Medulla oblongata (tissue), 1 donor: ENCODE measurements around the gene SNED1.

Experiments used
- DNase-seq: peaks from one replicate; pipeline ENCODE4 v3.0.0-alpha.2; 2015; ENCODE audit errors: extremely low spot score

The SNED1 gene

DNA sequence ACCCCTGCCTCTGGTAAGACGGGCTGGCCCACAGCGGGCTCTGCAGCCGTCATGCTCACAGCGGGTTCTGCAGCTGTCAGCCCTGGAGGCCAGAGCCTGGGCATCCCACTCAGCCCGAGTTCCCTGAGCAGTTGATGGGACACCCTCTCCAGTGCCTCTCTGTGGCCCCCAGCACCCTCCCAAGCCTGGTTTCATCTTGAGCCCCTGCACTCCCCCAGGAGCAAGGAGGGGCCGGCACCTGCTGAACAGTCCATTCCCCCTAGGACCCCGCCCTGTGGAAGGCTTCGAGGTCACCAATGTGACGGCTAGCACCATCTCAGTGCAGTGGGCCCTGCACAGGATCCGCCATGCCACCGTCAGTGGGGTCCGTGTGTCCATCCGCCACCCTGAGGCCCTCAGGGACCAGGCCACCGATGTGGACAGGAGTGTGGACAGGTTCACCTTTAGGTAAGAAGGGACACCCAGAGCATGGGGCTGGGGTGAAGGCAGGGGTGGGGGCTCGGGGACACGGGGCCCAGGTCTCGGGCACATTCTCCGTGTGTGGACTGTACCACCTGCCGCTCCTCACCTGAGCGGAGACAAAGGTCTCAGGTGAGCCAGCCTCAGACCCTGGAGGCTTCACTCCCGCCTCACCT is 69.2 kb downstream of the SNED1 start:
- no peak for DNase-seq

DNA sequence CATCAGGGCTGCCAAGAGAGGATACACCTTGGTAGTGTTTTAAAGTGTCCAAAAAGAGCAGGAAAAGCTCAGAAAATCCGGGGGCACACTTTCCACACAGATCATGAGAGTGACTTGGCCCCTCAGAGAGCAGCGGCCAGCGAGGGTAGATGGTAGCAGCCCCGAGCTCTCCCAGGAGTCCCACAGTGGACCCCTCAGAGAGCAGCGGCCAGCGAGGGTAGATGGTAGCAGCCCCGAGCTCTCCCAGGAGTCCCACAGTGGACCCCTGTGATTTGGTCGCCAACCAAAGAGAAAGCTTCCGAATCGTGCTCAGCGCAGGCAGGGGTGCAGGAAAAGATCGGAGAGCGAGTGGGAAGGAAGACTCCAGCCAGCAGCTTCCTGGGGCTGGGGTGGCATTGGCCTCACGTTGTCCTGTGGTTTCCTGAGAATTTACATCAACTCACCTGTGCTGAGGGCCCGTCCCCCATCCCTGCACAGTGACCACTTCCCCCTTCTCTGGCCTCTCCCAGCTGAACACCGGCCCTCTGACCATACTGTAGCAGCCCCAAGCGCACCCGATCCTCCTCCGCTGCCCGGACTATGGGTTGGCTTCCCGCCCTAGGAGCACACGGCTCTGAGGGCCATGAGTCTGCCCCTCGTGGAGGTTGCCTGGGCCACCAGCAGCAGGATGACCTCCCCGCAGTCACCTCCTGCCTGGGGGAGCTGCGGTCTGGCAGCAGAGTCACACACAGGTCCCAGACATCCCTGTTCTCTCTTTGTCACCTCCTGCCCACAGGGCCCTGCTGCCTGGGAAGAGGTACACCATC is 69.9 kb downstream of the SNED1 start:
- DNase-seq: no peak

DNA sequence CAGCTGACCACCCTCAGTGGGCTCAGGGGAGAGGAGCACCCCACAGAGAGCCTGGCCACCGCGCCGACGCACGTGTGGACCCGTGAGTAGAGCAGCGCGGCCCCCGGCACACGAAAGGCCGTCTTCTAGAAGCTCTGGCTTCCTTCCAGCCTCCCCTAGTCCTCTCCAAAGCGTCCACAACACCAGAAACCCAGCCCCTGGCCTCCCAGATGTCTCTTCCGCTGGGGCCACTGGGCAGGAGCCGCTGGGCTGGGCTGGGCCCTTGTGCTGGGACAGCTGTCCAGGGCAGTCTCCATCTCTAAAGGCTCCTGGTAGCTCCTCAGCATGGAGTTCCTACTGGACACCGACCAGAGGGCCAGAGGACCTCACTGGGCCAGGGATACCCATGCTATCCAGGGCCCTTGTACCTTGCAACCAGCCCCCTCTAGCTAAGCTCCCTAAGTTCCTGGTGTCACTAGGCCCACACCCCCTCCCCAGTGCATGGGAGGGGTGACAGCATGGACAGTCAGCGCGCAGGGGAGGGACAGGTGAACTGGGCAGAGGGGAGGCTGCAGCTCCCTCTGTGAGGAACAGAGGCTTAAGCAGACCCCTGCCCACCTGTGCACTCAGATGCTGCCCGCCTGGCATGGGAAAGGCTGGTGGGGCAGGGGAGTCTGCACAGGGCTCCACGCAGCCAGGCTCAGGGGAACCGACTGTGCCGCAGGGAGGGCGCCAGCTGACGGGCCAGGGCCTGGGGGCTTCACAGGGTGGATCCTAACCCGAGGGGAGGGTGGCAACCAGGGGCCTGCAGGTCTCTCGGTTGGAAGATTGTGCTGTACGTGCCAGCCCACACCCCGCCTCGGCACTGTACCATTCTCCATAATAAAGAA is 70.8 kb downstream of the SNED1 start:
- no peak for DNase-seq

DNA sequence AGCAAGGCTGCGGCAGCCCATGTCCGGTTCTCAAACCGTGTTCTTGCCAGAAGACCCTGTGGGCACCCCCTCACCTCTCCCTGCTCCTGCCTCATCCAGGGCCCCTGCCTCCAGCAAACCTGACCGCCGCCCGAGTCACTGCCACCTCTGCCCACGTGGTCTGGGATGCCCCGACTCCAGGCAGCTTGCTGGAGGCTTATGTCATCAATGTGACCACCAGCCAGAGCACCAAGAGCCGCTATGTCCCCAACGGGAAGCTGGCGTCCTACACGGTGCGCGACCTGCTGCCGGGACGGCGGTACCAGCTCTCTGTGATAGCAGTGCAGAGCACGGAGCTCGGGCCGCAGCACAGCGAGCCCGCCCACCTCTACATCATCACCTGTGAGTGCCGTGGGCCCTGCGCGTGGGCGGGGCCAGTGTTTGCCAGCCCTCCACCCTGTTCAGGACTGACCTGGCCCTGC is 71.4 kb downstream of the SNED1 start:
- DNase-seq: no peak

DNA sequence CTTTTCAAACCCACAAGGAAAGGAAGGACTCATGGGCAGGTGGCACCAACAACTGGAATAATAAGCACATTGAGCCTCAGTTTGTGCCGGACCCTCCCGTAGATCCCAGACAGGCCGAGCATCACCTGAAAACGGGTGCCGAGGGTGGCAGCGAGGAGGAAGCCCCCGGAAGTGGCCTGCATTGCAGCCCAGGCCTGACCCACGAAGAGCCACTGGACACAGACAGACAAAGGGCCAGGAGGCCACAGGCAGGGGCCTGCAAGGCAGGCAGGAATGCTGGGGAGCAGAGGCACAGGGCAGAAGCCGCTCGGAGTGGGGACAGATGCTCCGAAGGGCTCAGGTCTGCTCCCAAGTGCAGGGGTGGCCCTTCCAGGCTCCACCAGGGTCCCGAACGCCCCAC is 71.9 kb downstream of the SNED1 start:
- DNase-seq: no peak

DNA sequence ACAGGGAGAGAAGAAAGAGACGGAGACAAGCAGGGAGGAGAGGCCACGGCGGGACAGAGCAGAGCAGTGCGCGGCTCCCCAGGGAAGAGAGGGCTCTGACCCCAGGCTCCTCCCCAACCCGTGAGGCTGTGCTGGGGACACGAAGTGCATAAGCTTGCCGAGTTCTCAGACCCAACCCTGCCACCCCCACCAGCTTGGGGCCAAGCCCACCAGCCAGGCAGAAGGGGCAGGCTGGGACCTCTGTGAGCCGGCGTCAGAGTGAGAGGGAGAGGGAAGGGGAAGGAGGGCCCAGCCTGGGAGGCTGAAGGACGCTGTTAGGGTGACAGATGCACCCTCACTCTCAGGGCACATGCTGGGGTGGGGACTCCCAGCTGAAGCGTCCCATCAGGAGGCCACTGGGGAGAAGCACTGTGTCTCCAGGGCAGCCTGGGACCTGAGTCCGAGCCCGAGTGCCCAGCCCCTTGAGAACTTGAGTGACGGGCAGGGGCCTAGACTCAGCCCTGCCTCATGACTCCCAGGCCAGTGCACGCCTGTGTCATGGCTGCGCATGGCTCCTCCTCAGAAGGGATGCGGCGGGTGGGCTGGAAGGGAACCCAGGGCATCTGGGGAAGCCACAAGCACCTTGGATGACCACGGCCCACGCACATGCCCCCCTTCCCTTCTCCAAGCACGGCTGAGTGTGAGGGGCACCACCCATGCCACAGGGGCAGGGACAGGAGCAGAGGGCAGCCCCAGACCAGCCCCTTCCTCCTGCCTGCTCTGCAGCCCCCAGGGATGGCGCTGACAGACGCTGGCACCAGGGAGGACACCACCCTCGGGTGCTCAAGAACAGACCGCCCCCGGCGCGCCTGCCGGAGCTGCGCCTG is 72.6 kb downstream of the SNED1 start:
- no peak for DNase-seq

DNA sequence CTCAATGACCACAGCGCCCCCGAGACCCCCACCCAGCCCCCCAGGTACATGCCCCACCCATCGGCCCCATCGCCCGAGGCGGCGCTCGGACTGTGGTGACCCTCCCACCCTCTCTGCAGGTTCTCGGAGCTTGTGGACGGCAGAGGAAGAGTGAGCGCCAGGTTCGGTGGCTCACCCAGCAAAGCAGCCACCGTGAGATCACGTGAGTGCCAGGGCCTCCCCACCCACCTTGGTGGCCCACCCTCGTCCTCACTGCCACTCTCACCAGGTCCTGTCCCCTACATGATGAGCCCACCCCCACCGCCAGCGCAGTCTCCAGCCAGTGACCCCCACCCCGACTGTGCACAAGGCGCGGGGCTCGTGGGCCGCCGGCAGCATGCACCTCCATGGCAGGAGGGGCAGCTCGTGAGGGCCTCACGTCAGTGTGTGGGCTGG is 73.3 kb downstream of the SNED1 start:
- DNase-seq: no peak

DNA sequence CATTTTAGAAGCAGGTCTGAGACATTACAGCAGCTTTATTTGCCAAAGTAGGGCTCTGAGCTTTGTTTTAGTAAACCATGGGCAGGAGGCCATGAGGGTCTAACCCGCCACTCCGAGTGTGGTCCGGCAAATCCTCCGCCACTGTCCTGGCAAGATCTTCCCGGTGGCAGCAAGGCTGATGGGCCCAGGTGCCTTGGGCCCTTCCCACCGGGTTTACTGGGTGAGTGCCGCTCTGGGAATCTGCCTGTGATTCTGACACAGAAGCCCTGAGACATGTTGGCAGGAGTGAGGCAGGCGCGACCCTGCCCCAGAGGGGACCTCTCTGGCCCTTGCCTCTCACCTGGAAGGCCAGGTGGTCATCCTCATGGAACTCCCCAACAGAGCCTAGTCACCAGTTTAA is 73.7 kb downstream of the SNED1 start:
- DNase-seq: no peak

DNA sequence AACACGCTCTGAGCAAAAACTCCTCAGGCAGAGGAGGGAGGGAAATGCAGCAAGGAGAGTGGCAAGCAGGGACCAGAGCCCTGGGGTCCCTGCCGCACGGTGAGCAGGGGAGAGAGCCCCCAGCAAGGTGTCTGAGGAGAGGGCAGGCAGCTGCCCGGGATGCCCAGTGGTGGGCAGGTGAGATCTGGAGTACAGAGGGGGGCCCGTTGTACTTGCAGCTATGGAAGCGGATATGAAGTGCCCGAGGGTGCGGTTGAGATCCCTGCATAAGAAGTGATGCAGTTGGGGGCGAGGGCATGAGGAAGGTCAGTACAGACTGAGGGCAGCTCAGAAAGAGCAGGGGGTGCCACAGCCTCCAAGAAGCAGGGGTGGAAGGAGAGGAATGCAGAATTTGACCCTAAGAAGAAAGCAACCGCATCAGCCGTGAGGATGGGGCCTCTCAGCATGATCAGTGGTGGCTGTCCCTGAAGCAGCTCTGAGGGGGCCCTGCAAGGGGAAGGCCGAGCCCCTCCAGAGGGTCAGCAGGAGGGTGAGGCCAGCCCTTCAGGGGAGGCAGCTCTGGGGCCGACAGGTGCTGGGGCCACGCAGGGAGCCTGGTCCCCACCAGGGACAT is 74.2 kb downstream of the SNED1 start:
- DNase-seq: no peak

DNA sequence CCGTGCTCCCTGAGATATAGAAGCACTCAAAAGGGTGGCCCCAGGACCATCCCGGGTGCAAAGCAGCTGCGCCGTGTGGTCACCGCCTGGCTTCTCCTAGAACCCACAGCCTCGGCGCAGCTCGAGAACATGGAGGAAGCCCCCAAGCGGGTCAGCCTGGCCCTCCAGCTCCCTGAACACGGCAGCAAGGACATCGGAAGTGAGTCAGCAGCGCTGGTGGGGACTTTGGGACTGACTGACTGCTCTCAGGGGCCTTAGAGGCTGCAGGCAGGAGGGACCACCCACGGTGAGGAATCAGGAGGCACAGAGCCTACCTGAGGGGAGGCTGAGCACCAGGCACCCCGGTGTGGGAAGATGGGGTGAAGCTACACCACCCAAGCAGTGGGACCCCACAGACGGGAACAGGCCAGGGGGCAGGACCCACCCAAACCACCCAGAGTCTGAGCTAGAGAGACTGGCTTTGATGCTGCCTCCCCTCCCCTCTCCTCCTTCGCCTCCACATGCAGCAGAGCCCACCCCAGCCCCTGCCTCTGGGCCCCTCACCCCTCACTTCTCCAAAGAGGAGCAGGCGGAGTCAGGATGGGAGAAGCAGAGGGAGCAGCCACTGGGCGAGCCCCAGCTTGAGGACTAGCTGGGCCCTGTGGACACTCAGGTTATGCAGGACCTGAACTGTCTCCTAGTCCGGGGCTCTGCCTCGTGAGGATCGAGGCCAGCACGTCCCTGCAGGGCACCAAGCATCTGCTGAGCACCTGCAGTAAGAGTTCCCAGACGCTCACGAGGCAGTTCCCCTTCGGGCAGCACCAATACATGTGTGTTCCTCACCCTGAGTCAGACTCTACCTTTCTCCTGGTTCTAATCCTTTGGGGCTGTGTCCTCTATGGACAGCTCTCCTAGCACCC is 75.0 kb downstream of the SNED1 start:
- no peak for DNase-seq

DNA sequence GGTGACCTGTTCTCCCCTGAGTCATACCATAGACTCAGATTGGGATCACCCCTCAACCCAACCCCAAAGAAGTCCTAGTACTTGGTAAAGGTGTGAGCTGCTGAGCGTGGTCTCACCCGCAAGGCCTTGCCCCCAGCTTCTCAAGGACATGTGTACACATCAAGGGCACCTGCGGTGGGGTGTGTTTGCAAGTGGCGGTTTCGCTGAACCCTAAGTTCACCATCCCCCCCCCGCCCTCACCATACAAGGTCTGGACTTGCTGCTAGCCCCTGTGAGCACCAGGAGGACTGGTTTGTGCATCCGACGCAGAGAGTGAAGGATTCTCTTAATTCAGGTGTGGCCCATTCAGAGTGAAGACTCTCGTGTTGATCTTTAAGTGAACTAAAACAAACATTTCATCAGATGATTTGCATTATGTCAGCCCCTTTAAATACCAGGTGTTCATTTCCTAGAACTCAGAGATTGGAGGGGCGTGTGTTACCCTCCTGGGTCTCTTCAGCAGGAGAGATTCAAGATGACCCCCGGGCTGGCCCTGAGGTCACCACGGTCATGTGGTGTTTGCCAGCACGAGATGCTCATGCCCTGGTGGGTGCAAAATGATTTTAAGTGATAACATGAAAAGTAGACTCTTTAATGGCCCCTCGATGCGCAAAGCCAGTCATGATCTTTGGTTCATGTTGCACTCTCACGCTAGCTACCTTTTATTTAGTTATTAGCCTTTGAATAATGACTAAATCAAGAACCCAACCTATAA is 75.8 kb downstream of the SNED1 start:
- DNase-seq: no peak

DNA sequence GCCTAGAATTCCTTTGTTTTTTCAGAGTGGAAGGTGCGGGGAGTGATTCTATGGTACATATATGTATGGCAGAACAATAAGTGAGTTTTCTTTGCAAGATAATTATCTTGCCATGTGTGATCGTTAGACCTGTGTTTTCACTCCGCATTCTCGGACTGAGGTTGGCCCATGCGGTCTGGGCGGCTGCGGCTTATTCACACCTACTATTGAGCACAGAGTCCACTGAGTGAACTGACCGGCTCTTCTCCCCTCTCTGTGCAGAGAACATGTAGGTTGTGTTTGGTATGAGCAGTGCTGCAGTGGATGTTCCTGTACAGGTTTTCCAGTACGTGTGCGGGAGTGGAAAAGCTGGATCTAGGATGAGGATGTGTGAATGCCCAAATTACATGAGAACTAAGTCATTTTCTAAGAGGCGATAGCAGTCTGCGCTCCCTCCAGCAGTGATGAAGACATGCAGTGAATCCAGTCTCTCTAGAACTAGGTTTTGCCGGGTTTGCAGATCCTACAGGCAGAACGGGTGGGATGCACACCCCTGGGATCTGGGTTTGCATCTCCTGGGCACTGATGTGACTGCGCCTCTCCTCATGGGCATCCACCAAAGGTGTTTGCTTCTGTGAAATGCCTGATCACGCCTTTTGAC is 76.6 kb downstream of the SNED1 start:
- no peak for DNase-seq

DNA sequence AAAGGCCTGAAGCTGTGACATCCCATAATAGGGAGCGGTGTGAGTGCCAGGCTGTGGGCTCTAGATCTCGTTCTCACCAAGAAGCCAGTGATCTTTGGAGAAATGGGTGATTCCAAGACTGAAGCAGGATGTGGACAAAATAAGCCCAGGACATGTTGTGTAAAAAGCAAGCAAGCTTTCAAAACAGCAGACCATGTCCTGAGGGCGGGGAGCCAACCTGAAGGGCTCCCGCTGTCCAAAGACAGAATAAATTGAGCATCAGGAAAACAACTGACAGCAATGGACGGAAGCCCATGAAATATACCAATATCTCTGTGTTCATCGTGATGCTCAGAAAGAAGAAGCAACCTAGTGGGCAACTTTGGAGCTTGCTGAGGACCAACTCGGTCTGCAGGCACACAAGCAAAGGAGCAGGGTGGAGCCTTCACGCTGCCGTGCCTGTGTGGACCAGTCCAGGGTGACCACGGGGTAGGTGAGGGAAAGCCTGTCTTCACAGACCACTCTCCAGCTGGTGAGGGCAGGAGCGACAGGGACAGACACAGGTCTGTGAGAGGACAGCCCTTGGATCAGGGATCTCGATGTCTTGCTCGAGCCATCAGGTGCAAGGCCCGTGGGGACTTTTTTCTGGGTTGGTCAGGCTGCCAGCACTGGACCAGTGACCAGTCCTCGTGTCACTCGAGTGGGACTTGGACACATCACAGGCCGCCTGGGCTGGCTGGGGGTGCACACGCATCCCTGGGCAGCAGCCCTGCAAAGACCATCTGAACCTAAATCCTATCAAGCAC is 82.2 kb downstream of the SNED1 start:
- no peak for DNase-seq

DNA sequence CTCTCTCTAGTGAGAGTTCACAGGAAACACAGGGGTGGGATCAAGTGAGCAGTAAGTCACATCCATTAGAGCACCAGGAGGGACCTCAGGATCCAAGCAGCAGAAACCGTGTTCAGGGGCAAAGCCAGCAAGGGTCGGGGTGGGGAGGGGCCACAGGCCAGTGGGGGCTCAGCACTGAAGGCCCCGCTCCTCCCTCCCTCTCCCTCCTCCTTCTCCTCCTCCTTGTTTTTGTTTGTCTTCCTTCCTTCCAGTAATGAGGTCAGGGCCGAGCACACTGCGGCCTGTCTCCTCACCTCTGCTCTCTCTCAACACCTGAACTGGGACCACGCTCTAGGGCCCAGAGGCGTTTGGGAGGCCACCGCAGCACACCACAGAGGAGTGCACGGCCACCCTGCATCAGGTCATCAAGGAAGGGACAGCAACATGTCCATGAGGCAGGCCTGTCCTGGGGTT is 82.8 kb downstream of the SNED1 start:
- DNase-seq: no peak

DNA sequence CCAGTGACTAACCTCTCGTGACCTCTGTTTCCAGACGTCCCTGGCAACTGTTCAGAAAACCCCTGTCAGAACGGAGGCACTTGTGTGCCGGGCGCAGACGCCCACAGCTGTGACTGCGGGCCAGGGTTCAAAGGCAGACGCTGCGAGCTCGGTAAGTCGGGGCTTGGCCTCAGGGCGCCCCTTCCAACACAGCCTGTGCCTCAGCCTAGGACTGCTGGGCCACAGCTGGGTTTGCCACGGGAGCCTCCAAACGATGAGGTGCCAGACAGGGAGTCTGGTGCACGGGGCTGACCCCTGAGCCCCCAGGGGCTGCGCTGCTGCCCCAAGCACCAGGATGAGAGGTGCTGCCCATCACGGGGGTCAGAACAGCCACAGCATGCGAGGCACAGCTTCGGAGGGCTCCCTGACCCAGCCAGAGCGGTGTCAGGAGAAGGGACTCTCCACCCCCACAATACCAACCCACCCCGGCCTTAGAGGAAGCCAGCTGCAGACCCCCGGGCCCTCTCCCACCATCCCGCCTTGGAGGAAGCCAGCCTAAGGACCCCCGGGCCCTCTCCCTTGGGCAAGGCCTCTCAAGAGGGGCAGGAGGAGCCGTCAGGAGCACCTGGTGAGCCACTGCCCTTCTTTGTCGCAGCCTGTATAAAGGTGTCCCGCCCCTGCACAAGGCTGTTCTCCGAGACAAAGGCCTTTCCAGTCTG is 83.4 kb downstream of the SNED1 start:
- no peak for DNase-seq

DNA sequence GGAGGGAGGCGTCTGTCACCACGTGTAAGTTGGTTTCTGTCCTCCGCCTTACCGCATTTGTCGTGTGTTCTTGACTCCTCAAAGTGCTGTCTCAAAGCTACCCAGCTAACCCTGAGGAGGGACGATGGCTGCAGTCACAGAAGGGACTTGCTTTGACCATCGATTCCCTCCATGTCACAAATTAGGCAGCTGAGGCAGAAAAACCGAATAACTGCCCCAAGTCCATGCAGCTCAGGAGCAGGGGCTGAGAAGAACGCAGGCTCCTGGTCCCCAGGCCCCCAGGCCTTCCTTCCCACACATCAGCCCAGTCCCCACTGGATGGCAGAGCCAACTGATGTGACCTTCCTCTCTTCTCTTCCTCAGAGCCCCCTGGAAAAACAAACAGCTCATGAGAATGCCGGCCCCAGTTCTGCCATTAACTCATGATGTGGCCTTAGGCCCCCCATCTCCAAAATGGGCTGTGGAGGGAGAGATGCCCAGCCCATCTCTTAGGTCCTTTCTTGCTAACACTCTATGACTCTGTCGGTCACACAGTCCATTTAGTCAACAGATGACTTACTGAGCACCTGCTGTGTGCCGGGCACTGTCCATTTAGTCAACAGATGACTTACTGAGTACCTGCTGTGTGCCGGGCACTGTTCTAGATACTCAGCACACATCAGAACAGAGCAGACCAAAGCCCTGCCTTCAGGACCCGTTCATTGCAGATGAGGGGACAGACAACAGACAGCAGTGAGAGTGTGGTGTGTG is 84.1 kb downstream of the SNED1 start:
- no peak for DNase-seq

DNA sequence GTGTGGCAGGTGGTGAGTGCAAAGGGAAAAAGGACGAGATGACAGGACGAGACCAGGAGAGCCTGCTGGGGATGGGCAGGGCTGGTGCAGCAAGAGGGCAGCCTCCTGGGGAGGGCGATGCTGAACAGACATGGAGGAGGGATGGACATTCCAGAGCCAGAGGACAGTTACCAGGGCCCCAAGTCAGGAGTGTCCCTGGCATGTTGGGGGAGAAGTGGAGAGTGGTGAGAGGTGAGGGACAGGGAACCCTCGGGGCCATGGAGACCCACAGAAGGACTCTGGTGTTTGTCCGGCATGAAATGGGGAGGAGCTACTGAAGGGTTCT is 84.6 kb downstream of the SNED1 start:
- DNase-seq: no peak
